Measurements from ENCODE around the gene CDY2B.
"Not testable (repeated sequence)": the region's sequence is repeated elsewhere in the genome, so short reads cannot be mapped to it uniquely, and the experiment has no call there.

- TF ChIP-seq, protein P1, sequence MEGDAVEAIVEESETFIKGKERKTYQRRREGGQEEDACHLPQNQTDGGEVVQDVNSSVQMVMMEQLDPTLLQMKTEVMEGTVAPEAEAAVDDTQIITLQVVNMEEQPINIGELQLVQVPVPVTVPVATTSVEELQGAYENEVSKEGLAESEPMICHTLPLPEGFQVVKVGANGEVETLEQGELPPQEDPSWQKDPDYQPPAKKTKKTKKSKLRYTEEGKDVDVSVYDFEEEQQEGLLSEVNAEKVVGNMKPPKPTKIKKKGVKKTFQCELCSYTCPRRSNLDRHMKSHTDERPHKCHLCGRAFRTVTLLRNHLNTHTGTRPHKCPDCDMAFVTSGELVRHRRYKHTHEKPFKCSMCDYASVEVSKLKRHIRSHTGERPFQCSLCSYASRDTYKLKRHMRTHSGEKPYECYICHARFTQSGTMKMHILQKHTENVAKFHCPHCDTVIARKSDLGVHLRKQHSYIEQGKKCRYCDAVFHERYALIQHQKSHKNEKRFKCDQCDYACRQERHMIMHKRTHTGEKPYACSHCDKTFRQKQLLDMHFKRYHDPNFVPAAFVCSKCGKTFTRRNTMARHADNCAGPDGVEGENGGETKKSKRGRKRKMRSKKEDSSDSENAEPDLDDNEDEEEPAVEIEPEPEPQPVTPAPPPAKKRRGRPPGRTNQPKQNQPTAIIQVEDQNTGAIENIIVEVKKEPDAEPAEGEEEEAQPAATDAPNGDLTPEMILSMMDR (IDR thresholded peaks at IDR 0.05): not testable (repeated sequence)
- not testable (repeated sequence) for TF ChIP-seq POLR2A (IDR thresholded peaks at IDR 0.05)
Observed at GRCh38 chrY:17876767-17877166, 3.3 kb downstream of the CDY2B start.
